GM12801 (cell line): ENCODE measurements around the gene ZNF282.

Source experiments
- CTCF ChIP-seq: IDR thresholded peaks from one replicate; pipeline ENCODE4 v1.5.1; 2011; ENCODE audit warnings: control low read depth; ENCODE audit not compliant: insufficient read length; ENCODE audit errors: extremely low read depth

The ZNF282 gene

DNA sequence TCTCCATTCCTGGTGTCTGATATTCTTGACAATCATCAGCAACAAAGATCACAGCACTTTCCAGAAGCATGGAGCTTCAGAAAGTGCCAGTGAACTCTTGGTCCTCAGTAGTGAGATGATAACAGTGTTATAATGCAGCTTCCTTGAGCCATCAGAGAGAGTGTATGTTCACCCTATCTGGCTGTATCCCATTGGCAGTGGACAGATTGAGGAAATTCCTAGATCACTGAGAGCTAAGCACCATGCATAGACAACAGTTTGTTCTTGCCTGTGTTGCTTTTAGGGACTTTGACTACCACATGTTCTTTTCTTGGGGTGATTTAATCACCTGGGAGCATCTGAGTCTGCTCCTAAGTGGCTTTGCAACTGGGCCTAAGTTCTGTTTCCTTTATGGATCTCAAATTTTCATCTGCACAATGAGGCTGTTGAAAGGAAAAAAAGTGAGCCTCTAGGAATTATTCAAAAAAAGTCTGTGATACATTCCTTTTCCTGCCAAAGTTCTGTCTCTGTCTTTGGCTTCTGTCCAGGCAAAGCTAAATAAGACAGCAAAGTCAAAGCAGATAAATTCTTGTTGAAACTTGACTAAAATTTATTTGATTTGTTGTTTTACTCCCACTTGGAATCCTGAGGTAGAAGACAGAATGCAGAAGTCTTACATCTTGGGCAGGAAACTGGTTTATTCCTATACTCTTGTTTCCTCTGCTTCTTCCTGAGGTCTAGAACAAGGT lies 14.5 kb upstream of the ZNF282 start:
- no peak for TF ChIP-seq CTCF

GRCh38 chr7:149181450-149181790 lies 13.9 kb upstream of the ZNF282 start:
- no peak for TF ChIP-seq CTCF

GRCh38 chr7:149184274-149184673 lies 11.1 kb upstream of the ZNF282 start:
- TF ChIP-seq CTCF, result no peak

- no peak for TF ChIP-seq CTCF
Observed at GRCh38 chr7:149188213-149188612, 7.1 kb upstream of the ZNF282 start.

DNA sequence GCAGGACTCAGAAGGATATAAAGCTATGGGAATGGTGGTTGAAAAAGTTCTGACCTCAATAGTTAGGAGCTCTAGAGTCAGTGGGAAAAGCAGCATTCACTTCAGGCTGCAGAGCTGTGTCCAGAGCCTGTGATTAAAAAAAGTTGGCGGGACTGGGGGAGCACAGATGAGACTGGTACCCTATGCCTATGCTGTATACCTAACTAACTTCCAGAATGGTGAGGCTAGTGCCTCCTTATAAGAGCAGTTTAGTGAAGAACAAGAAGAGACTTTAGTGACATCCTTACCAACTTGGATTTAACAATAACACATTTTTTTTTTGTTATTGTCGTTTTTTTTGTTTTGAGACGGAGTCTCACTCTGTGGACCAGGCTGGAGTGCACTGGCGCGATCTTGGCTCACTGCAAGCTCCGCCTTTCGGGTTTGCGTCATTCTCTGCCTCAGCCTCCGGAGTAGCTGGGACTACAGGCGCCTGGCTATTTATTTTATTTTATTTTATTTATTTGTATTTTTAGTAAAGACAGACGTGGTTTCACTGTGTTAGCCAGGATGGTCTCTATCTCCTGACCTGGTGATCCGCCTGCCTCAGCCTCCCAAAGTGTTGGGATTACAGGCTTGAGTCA lies 6.6 kb upstream of the ZNF282 start:
- TF ChIP-seq CTCF, result no peak

DNA sequence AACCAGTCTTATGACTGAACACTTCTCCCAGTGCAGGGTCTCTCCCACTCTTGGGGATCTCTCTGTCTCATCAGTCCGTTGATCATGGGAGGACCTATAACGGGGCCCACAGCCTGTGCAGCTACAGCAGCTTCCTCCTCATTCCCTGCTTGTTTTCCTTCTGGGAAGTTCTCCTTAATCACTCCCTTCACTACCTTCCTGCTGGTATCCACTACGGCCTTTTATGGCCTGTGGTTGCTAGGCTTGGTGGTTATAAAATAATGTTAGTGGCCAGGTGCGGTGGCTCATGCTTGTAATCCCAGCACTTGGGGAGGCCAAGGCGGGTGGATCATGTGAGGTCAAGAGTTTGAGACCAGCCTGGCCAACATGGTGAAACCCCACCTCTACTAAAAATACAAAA lies 3.5 kb upstream of the ZNF282 start:
- TF ChIP-seq CTCF, result no peak

- no peak for TF ChIP-seq CTCF
Observed at GRCh38 chr7:149194799-149195179, 557 bp upstream of the ZNF282 start.
